Prostate gland (tissue), 1 donor: ENCODE measurements around the gene RASAL2.

ENCODE experiments used
- POLR2A ChIP-seq: fragments of 450-650 bp; IDR thresholded peaks from one replicate; pipeline ENCODE4 v1.6.1; 2016; ENCODE audit warnings: antibody characterized with exemption, mild to moderate bottlenecking
- POLR2AphosphoS5 ChIP-seq: sonication (generic); formaldehyde crosslinking; IDR thresholded peaks from one replicate; pipeline ENCODE4 v1.6.1; 2017; ENCODE audit warnings: antibody characterized with exemption

DNA sequence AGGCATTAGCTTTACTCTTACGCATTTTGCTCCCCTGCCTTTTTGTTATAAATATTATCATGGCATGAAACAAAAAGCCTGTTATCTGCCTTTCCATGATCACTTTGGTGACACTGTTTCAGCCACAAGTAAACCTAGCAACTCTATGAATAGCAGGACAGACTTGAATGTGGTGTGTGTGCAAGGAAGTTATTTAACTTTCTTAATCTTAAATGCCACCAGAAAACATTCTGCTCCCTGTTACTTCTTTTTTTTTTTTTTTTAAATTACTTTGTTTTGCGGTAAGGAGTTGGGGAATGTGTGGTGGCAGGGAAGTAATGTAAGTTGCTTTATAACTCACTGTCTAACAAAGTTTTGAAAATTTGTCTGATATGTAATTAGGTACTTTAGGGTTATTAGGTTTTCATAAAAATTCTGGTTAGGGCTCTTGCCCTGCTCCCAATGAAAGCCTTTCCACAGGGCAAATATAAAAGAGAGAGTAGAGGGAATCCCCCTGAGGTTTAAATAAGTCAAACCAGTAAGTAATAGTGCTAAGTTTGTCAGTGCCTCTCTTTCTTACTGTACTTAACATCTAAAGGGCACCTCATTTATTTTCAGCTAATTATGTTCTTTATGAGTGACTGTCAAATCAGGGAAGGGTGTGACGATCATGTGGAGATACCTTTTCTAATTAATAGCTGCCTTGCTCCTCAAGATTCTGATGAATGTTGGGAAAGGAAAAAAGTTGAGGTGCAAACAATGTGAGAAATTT is 39.5 kb downstream of the RASAL2 start:
- no peak for TF ChIP-seq POLR2A
- no peak for TF ChIP-seq POLR2AphosphoS5
